Hepatocyte (in vitro differentiated cells): ENCODE data around the gene SEPTIN8. TPM values are rescaled to one million over a fixed set of nuclear protein-coding genes. Genes with fewer than 3 reads are reported as not detected.

Source experiments
- DNase-seq: peaks from one replicate; pipeline ENCODE4 v3.0.0-alpha.2; 2016; ENCODE audit warnings: low spot score
- H2AFZ ChIP-seq: fragments of 200-600 bp; sonication (generic); 2 replicates; pipeline ENCODE4 v1.6.0; 2016; ENCODE audit warnings: antibody characterized with exemption, mild to moderate bottlenecking
- H3K27ac ChIP-seq: fragments of 200-600 bp; sonication (generic); 2 replicates; pipeline ENCODE4 v1.5.1; 2016; ENCODE audit warnings: mild to moderate bottlenecking
- H3K27me3 ChIP-seq: fragments of 200-600 bp; sonication (generic); 2 replicates; pipeline ENCODE4 v1.6.1; 2016
- H3K36me3 ChIP-seq: fragments of 200-600 bp; sonication (generic); replicated peaks from 2 replicates; pipeline ENCODE4 v1.5.1; 2016; ENCODE audit warnings: low read depth; ENCODE audit not compliant: insufficient read depth
- H3K4me1 ChIP-seq: fragments of 200-600 bp; sonication (generic); 2 replicates; pipeline ENCODE4 v1.5.1; 2016; ENCODE audit warnings: mild to moderate bottlenecking, moderate library complexity; ENCODE audit not compliant: insufficient read depth
- H3K4me2 ChIP-seq: fragments of 200-600 bp; sonication (generic); 2 replicates; pipeline ENCODE4 v1.6.0; 2016
- H3K4me3 ChIP-seq: fragments of 200-600 bp; sonication (generic); 2 replicates; pipeline ENCODE4 v1.5.1; 2016; ENCODE audit warnings: mild to moderate bottlenecking
- H3K79me2 ChIP-seq: fragments of 200-600 bp; sonication (generic); 2 replicates; pipeline ENCODE4 v1.6.0; 2017; ENCODE audit warnings: mild to moderate bottlenecking
- H3K9me2 ChIP-seq: fragments of 200-600 bp; sonication (generic); replicated peaks from 2 replicates; pipeline ENCODE4 v1.6.0; 2017; ENCODE audit warnings: mild to moderate bottlenecking; ENCODE audit not compliant: insufficient read depth
- H3K9me3 ChIP-seq: fragments of 200-600 bp; sonication (generic); 2 replicates; pipeline ENCODE4 v1.5.1; 2016; ENCODE audit warnings: low read depth, mild to moderate bottlenecking
- H4K20me1 ChIP-seq: fragments of 200-600 bp; sonication (generic); 2 replicates; pipeline ENCODE4 v1.6.0; 2016; ENCODE audit warnings: mild to moderate bottlenecking; ENCODE audit not compliant: insufficient read depth, poor library complexity, severe bottlenecking
- CTCF ChIP-seq: fragments of 200-600 bp; sonication (generic); IDR thresholded peaks from 2 replicates; pipeline ENCODE4 v1.5.1; 2016; ENCODE audit warnings: antibody characterized with exemption, mild to moderate bottlenecking; ENCODE audit not compliant: poor library complexity
- EZH2 ChIP-seq: fragments of 200-600 bp; sonication (generic); IDR thresholded peaks from 2 replicates; pipeline ENCODE4 v1.6.1; 2016; ENCODE audit warnings: antibody characterized with exemption, mild to moderate bottlenecking, borderline replicate concordance
- EZH2phosphoT487 ChIP-seq: fragments of 200-600 bp; sonication (generic); IDR thresholded peaks from one replicate; pipeline ENCODE4 v1.6.1; 2018; ENCODE audit warnings: antibody characterized with exemption, mild to moderate bottlenecking, low read depth, moderate library complexity; ENCODE audit not compliant: unreplicated experiment, severe bottlenecking
- WGBS: methylation state at CpG from one replicate; pipeline ENCODE4 v1.1.6; 2016; ENCODE audit warnings: low lambda C conversion rate; ENCODE audit errors: missing lambda C conversion rate; 5-methylcytosine and 5-hydroxymethylcytosine counted together
- polyA plus RNA-seq: library from polyadenylated mRNA; unstranded; fragments of >200 nt; fragmentation: Nextera tagmentation; extraction: Ambion mirVana; gene quantifications from 2 replicates; pipeline ENCODE4 v1.2.1, GENCODE V29; 2016
- total RNA-seq: library from RNA; depleted of rRNA; stranded (reverse); fragments of >200 nt; gene quantifications from 2 replicates; pipeline ENCODE4 v1.2.3, GENCODE V29; 2014

The SEPTIN8 gene
- total and polyA plus RNA-seq, 2 experiments from 2014 or later: 18.7 to 41.9 TPM

- 91% methylated on average over 4 of the region's 4 CpGs for WGBS
- DNase-seq: no peak
- TF ChIP-seq EZH2 (no peak), EZH2phosphoT487 (no peak), CTCF (no peak)
- H3K9me3 ChIP-seq: no peaks in the 10 kb centered on the region
- no peak overlapping the region for H3K4me3 ChIP-seq
- no peak overlapping the region for H2AFZ ChIP-seq
- H3K27me3 ChIP-seq: no peaks in the 10 kb centered on the region
- H3K9me2 ChIP-seq: no peaks in the 10 kb centered on the region
- no peaks in the 10 kb centered on the region for H3K36me3 ChIP-seq
- no peaks in the 10 kb centered on the region for H4K20me1 ChIP-seq
- H3K4me1 ChIP-seq: no peaks in the 10 kb centered on the region
- no peaks in the 10 kb centered on the region for H3K79me2 ChIP-seq
- no peak overlapping the region for H3K4me2 ChIP-seq
- no peak overlapping the region for H3K27ac ChIP-seq
These were observed 8.8 kb upstream of the SEPTIN8 start for GRCh38 chr5:132785864-132786263.

GRCh38 chr5:132785365-132785764 lies 8.3 kb upstream of the SEPTIN8 start:
- Histone ChIP-seq H3K79me2 (no peaks in the 10 kb centered on the region), H3K9me3 (no peaks in the 10 kb centered on the region), H2AFZ (no peak overlapping the region), H3K4me3 (no peak overlapping the region), H3K27ac (no peak overlapping the region), H3K9me2 (no peaks in the 10 kb centered on the region), H4K20me1 (no peaks in the 10 kb centered on the region), H3K4me1 (no peaks in the 10 kb centered on the region), H3K27me3 (no peaks in the 10 kb centered on the region), H3K4me2 (no peak overlapping the region), H3K36me3 (no peaks in the 10 kb centered on the region)
- no peak for DNase-seq
- no peak for TF ChIP-seq CTCF
- TF ChIP-seq EZH2: no peak
- no peak for TF ChIP-seq EZH2phosphoT487
- WGBS: 79% methylated on average over 5 of the region's 5 CpGs

GRCh38 chr5:132782101-132782500 lies 5.1 kb upstream of the SEPTIN8 start:
- Histone ChIP-seq H3K27ac (no peak overlapping the region), H3K4me1 (no peaks in the 10 kb centered on the region), H3K4me3 (no peak overlapping the region), H3K36me3 (no peaks in the 10 kb centered on the region), H3K9me3 (no peaks in the 10 kb centered on the region), H3K9me2 (no peaks in the 10 kb centered on the region), H4K20me1 (no peaks in the 10 kb centered on the region), H2AFZ (no peak overlapping the region), H3K79me2 (no peaks in the 10 kb centered on the region), H3K4me2 (no peak overlapping the region), H3K27me3 (no peaks in the 10 kb centered on the region)
- no peak for DNase-seq
- WGBS: 75% methylated on average over 4 of the region's 4 CpGs
- no peak for TF ChIP-seq CTCF
- no peak for TF ChIP-seq EZH2
- TF ChIP-seq EZH2phosphoT487: no peak

GRCh38 chr5:132781029-132781428 lies 4.0 kb upstream of the SEPTIN8 start:
- Histone ChIP-seq H3K79me2 (peaks cover 7% of the 10 kb centered on the region), H3K36me3 (no peaks in the 10 kb centered on the region), H3K27ac (no peak overlapping the region), H3K9me2 (no peaks in the 10 kb centered on the region), H4K20me1 (no peaks in the 10 kb centered on the region), H3K9me3 (no peaks in the 10 kb centered on the region), H2AFZ (no peak overlapping the region), H3K4me1 (peaks cover 4% of the 10 kb centered on the region), H3K27me3 (no peaks in the 10 kb centered on the region), H3K4me2 (no peak overlapping the region), H3K4me3 (no peak overlapping the region)
- WGBS: 89% methylated on average over 4 of the region's 4 CpGs
- DNase-seq: no peak
- TF ChIP-seq EZH2phosphoT487: no peak
- TF ChIP-seq EZH2: no peak
- no peak for TF ChIP-seq CTCF
